ENCODE results near the gene CDH4. TPM values are rescaled to one million over a fixed set of nuclear protein-coding genes. Genes with fewer than 3 reads are reported as not detected.

CDH4 gene
- total RNA-seq, 1 experiment from 2014 or later, result 0.12 TPM

- no peak for DNase-seq (ENCODE audit: low read depth)
Measured at GRCh38 chr20:61889659-61890058, 637.6 kb downstream of the CDH4 start.

GRCh38 chr20:61890210-61890609, 638.1 kb downstream of the CDH4 start:
- DNase-seq (ENCODE audit: low read depth), result no peak

GRCh38 chr20:61891476-61891875, 639.4 kb downstream of the CDH4 start:
- DNase-seq (ENCODE audit: low read depth), result no peak

- no peak for DNase-seq (ENCODE audit: low read depth)
Measured at GRCh38 chr20:61891916-61892649, 640.0 kb downstream of the CDH4 start.

GRCh38 chr20:61895016-61895415, 643.0 kb downstream of the CDH4 start:
- DNase-seq (ENCODE audit: low read depth), result peak; percentile 32

- DNase-seq (ENCODE audit: low read depth), result no peak
Measured at GRCh38 chr20:61895686-61896057, 643.6 kb downstream of the CDH4 start.

GRCh38 chr20:61896058-61896961, 644.2 kb downstream of the CDH4 start:
- peak; percentile 38 for DNase-seq (ENCODE audit: low read depth)

GRCh38 chr20:61897401-61898295, 645.6 kb downstream of the CDH4 start:
- DNase-seq (ENCODE audit: low read depth), result no peak

GRCh38 chr20:61898405-61898804, 646.3 kb downstream of the CDH4 start:
- DNase-seq (ENCODE audit: low read depth), result no peak

- DNase-seq (ENCODE audit: low read depth), result no peak
Measured at GRCh38 chr20:61900011-61900944, 648.2 kb downstream of the CDH4 start.

- no peak for DNase-seq (ENCODE audit: low read depth)
Measured at GRCh38 chr20:61900945-61901293, 648.9 kb downstream of the CDH4 start.

- DNase-seq (ENCODE audit: low read depth), result peak; percentile 43
Measured at GRCh38 chr20:61901392-61902220, 649.5 kb downstream of the CDH4 start.

- DNase-seq (ENCODE audit: low read depth), result no peak
Measured at GRCh38 chr20:61902221-61902869, 650.3 kb downstream of the CDH4 start.

- no peak for DNase-seq (ENCODE audit: low read depth)
Measured at GRCh38 chr20:61903575-61904340, 651.7 kb downstream of the CDH4 start.

- DNase-seq (ENCODE audit: low read depth), result no peak
Measured at GRCh38 chr20:61904456-61904855, 652.4 kb downstream of the CDH4 start.

GRCh38 chr20:61905781-61906523, 653.9 kb downstream of the CDH4 start:
- DNase-seq (ENCODE audit: low read depth), result no peak

GRCh38 chr20:61907081-61907891, 655.2 kb downstream of the CDH4 start:
- no peak for DNase-seq (ENCODE audit: low read depth)

Data from RPMI7951 (cell line).